Renal pelvis (tissue), 4 donors: Measurements from ENCODE around the gene ARID1B. TPM values are rescaled to one million over a fixed set of nuclear protein-coding genes. Genes with fewer than 3 reads are reported as not detected.

Experiments
- DNase-seq: peaks from one replicate; pipeline ENCODE4 v3.0.0-alpha.2; 2013
- polyA plus RNA-seq, 3 donors: library from polyadenylated mRNA; unstranded; fragments of 120-200 nt; gene quantifications; one replicate each; pipeline ENCODE4 v1.2.1, GENCODE V29; 2013; ENCODE audit not compliant: insufficient read length in 3 of 3

Gene ARID1B
- polyA plus RNA-seq, 3 donors = 71.8 to 84.7 (median 78.8) TPM

- no peak for DNase-seq
These were observed 394.6 kb downstream of the ARID1B start for GRCh38 chr6:157171801-157172200.

GRCh38 chr6:157172231-157172701, 395.1 kb downstream of the ARID1B start:
- no peak for DNase-seq

- no peak for DNase-seq
These were observed 395.8 kb downstream of the ARID1B start for GRCh38 chr6:157172830-157173536.

GRCh38 chr6:157173776-157174175, 396.6 kb downstream of the ARID1B start:
- no peak for DNase-seq

- DNase-seq = no peak
These were observed 397.6 kb downstream of the ARID1B start for GRCh38 chr6:157174731-157175130.

- DNase-seq = no peak
These were observed 400.7 kb downstream of the ARID1B start for GRCh38 chr6:157177731-157178336.

GRCh38 chr6:157181649-157182048, 404.5 kb downstream of the ARID1B start:
- no peak for DNase-seq

GRCh38 chr6:157182503-157183264, 405.5 kb downstream of the ARID1B start:
- DNase-seq = no peak

GRCh38 chr6:157184202-157185015, 407.2 kb downstream of the ARID1B start:
- peak; percentile 34 for DNase-seq

GRCh38 chr6:157185171-157185570, 408.0 kb downstream of the ARID1B start:
- DNase-seq = no peak

GRCh38 chr6:157185986-157186385, 408.8 kb downstream of the ARID1B start:
- DNase-seq = no peak

GRCh38 chr6:157186785-157187181, 409.6 kb downstream of the ARID1B start:
- no peak for DNase-seq

- DNase-seq = peak; percentile 40
These were observed 410.3 kb downstream of the ARID1B start for GRCh38 chr6:157187182-157188083.

GRCh38 chr6:157188213-157188612, 411.0 kb downstream of the ARID1B start:
- no peak for DNase-seq

- no peak for DNase-seq
These were observed 416.3 kb downstream of the ARID1B start for GRCh38 chr6:157193443-157193996.

GRCh38 chr6:157194110-157194509, 416.9 kb downstream of the ARID1B start:
- DNase-seq = no peak

- no peak for DNase-seq
These were observed 417.5 kb downstream of the ARID1B start for GRCh38 chr6:157194643-157195042.

GRCh38 chr6:157196391-157196790, 419.2 kb downstream of the ARID1B start:
- no peak for DNase-seq

GRCh38 chr6:157198425-157199279, 421.5 kb downstream of the ARID1B start:
- DNase-seq = no peak
